H1 (cell line): ENCODE data around the gene ZNF318. TPM values are rescaled to one million over a fixed set of nuclear protein-coding genes. Genes with fewer than 3 reads are reported as not detected.

Experiments used
- CTCF ChIA-PET: fragments of 300-600 bp; sonication (Branson Sonifier 250); formaldehyde crosslinking; loops from one replicate; lab custom pipeline; 2021; ENCODE audit not compliant: partially characterized antibody; lab: Charles Lee
- POLR2A ChIA-PET: fragments of 300-600 bp; sonication (Branson Sonifier 250); formaldehyde crosslinking; loops from one replicate; lab custom pipeline; 2021; ENCODE audit warnings: inconsistent platforms; ENCODE audit not compliant: partially characterized antibody; lab: Charles Lee
- DNase-seq, 2 experiments: peaks; one replicate each; pipeline versions ENCODE4 v3.0.0 to v3.0.0-alpha.2; 2010 to 2022; ENCODE audit warnings: low spot score in 2 of 2, low read depth in 1 of 2, mixed read lengths in 1 of 2
- FAIRE-seq: peaks from 2 replicates; lab custom pipeline; 2011; peaks lifted over from hg19 to GRCh38; lab: Jason Lieb, UNC
- H2AFZ ChIP-seq: 2 replicates; pipeline ENCODE4 v1.8.1; 2012; ENCODE audit warnings: low read length, inconsistent platforms
- H2AK5ac ChIP-seq: 2 replicates; pipeline ENCODE4 v1.6.1; 2013; ENCODE audit warnings: low read depth, low read length
- H2BK120ac ChIP-seq: replicated peaks from 2 replicates; pipeline ENCODE3; 2013; ENCODE audit warnings: low read depth, low read length, inconsistent platforms
- H2BK12ac ChIP-seq: 2 replicates; pipeline ENCODE4 v1.6.1; 2013; ENCODE audit warnings: low read depth, low read length
- H2BK15ac ChIP-seq: 2 replicates; pipeline ENCODE4 v1.6.1; 2013; ENCODE audit warnings: low read length
- H2BK20ac ChIP-seq: 2 replicates; pipeline ENCODE4 v1.6.1; 2013; ENCODE audit warnings: low read length
- H2BK5ac ChIP-seq: 2 replicates; pipeline ENCODE4 v1.6.1; 2013; ENCODE audit warnings: low read depth, low read length
- H3K14ac ChIP-seq: 2 replicates; pipeline ENCODE4 v1.6.1; 2013; ENCODE audit warnings: inconsistent platforms; ENCODE audit not compliant: insufficient read length
- H3K18ac ChIP-seq: 2 replicates; pipeline ENCODE4 v1.6.1; 2013; ENCODE audit warnings: low read length; ENCODE audit errors: extremely low read depth
- H3K23ac ChIP-seq: 2 replicates; pipeline ENCODE4 v1.6.1; 2013; ENCODE audit warnings: inconsistent platforms; ENCODE audit not compliant: insufficient read length
- H3K23me2 ChIP-seq: 2 replicates; pipeline ENCODE4 v1.6.1; 2013; ENCODE audit warnings: low read depth, low read length
- H3K27ac ChIP-seq: 2 replicates; pipeline ENCODE4 v1.6.1; 2011; ENCODE audit warnings: low read depth, low read length, inconsistent platforms
- H3K27me3 ChIP-seq, 4 experiments: replicated peaks in 1 of 4; 1 replicate in 1 of 4; 2 replicates in 3 of 4; pipeline versions ENCODE4 v1.6.1 to v1.8.1; 2011 to 2013; ENCODE audit warnings: low read length in 3 of 4, mild to moderate bottlenecking in 3 of 4, inconsistent platforms in 2 of 4, mixed read lengths in 2 of 4, moderate library complexity in 1 of 4; ENCODE audit not compliant: control insufficient read depth in 3 of 4, insufficient read depth in 3 of 4; ENCODE audit errors: extremely low read depth in 1 of 4
- H3K36me3 ChIP-seq, 4 experiments: 2 replicates each; pipeline versions ENCODE4 v1.6.1 to v1.8.1; 2011 to 2013; ENCODE audit warnings: mild to moderate bottlenecking in 4 of 4, low read length in 3 of 4, moderate library complexity in 2 of 4, control low read depth in 1 of 4, inconsistent platforms in 1 of 4; ENCODE audit not compliant: insufficient read depth in 4 of 4, control insufficient read depth in 2 of 4
- H3K4ac ChIP-seq: replicated peaks from 2 replicates; pipeline ENCODE3; 2013; ENCODE audit warnings: low read length, low read depth, mixed read lengths, inconsistent platforms; ENCODE audit not compliant: insufficient read length
- H3K4me1 ChIP-seq, 4 experiments: replicated peaks in 1 of 4; 1 replicate in 1 of 4; 2 replicates in 3 of 4; pipeline versions ENCODE4 v1.6.1 to v1.8.1; 2011 to 2013; ENCODE audit warnings: low read length in 3 of 4, inconsistent platforms in 2 of 4, mixed read lengths in 1 of 4; ENCODE audit not compliant: insufficient read depth in 4 of 4, control insufficient read depth in 3 of 4
- H3K4me2 ChIP-seq, 2 experiments: 2 replicates each; pipeline versions ENCODE4 v1.6.1 to v1.8.1; 2011 to 2013; ENCODE audit warnings: low read depth in 2 of 2, low read length in 2 of 2, control low read depth in 1 of 2, inconsistent platforms in 1 of 2, mild to moderate bottlenecking in 1 of 2; ENCODE audit not compliant: insufficient read depth in 1 of 2
- H3K4me3 ChIP-seq, 4 experiments: fragments of 200-600, 300-600 bp in 1 of 4; sonication (generic), shearing (Covaris generic), sonication (Bioruptor Twin) in 1 of 4; 2 replicates each; pipeline versions ENCODE4 v1.5.1 to v1.8.1; 2011 to 2016; ENCODE audit warnings: low read length in 4 of 4, low read depth in 3 of 4, control low read depth in 2 of 4, inconsistent platforms in 2 of 4, mild to moderate bottlenecking in 2 of 4, mixed read lengths in 1 of 4, moderate library complexity in 1 of 4; ENCODE audit not compliant: insufficient read depth in 2 of 4; ENCODE audit errors: extremely low read depth in 1 of 4
- H3K56ac ChIP-seq: replicated peaks from 2 replicates; pipeline ENCODE3; 2013; ENCODE audit warnings: low read depth, mild to moderate bottlenecking, mixed read lengths, low read length, inconsistent platforms; ENCODE audit not compliant: insufficient read length
- H3K79me1 ChIP-seq: 2 replicates; pipeline ENCODE4 v1.6.1; 2013; ENCODE audit warnings: low read depth, low read length, control low read depth
- H3K79me2 ChIP-seq, 2 experiments: 2 replicates each; pipeline versions ENCODE4 v1.6.1 to v1.8.1; 2012 to 2013; ENCODE audit warnings: low read length in 2 of 2, mild to moderate bottlenecking in 2 of 2, inconsistent platforms in 1 of 2; ENCODE audit not compliant: insufficient read depth in 2 of 2, control insufficient read depth in 1 of 2
- H3K9ac ChIP-seq, 4 experiments: replicated peaks in 1 of 4; 1 replicate in 1 of 4; 2 replicates in 3 of 4; pipeline versions ENCODE4 v1.6.1 to v1.8.1; 2011 to 2013; ENCODE audit warnings: low read depth in 3 of 4, low read length in 3 of 4, control low read depth in 2 of 4, mild to moderate bottlenecking in 2 of 4, moderate library complexity in 2 of 4, inconsistent platforms in 1 of 4; ENCODE audit errors: extremely low read depth in 1 of 4
- H3K9me3 ChIP-seq, 2 experiments: 2 replicates each; pipeline versions ENCODE4 v1.6.1 to v1.8.1; 2012 to 2013; ENCODE audit warnings: mild to moderate bottlenecking in 2 of 2, moderate library complexity in 2 of 2, control low read depth in 1 of 2, inconsistent platforms in 1 of 2, low read depth in 1 of 2, low read length in 1 of 2, mixed read lengths in 1 of 2; ENCODE audit not compliant: insufficient read depth in 2 of 2
- H4K20me1 ChIP-seq, 2 experiments: replicated peaks in 1 of 2; 2 replicates each; pipeline versions ENCODE3 to v1.8.1; 2011 to 2013; ENCODE audit warnings: inconsistent platforms in 2 of 2, low read length in 2 of 2, mild to moderate bottlenecking in 1 of 2; ENCODE audit not compliant: insufficient read depth in 2 of 2, control insufficient read depth in 1 of 2
- H4K5ac ChIP-seq: 2 replicates; pipeline ENCODE4 v1.6.1; 2013; ENCODE audit warnings: low read length, low read depth, mixed read lengths, inconsistent platforms; ENCODE audit not compliant: insufficient read length
- H4K8ac ChIP-seq: 2 replicates; pipeline ENCODE4 v1.8.0; 2013; ENCODE audit warnings: mild to moderate bottlenecking, moderate library complexity, low read length, inconsistent platforms; ENCODE audit not compliant: insufficient read depth; ENCODE audit errors: extremely low read depth
- H4K91ac ChIP-seq: replicated peaks from 2 replicates; pipeline ENCODE3; 2013; ENCODE audit warnings: low read length, mixed read lengths, inconsistent platforms; ENCODE audit not compliant: insufficient read length
- WGBS, 2 experiments: shearing (Covaris generic) in 1 of 2; methylation state at CpG; one replicate each; pipeline versions ENCODE4 v1.1.6 to v1.1.7; 2013 to 2015; ENCODE audit warnings: low lambda C conversion rate in 2 of 2, mixed read lengths in 2 of 2, inconsistent platforms in 1 of 2, low coverage in 1 of 2, missing lambda C conversion rate in 1 of 2; ENCODE audit not compliant: insufficient replicate concordance in 2 of 2, insufficient coverage in 1 of 2, insufficient read length in 1 of 2; ENCODE audit errors: extremely low coverage in 1 of 2, missing lambda C conversion rate in 1 of 2; 5-methylcytosine and 5-hydroxymethylcytosine counted together
- polyA plus RNA-seq, 7 experiments: library from polyadenylated mRNA; depleted of rRNA in 3 of 7; stranded (reverse) in 5 of 7; unstranded in 2 of 7; fragments of >200 nt in 5 of 7; fragments of 200-250 nt in 2 of 7; gene quantifications; 1 replicate in 5 of 7; 2 replicates in 1 of 7; 4 replicates in 1 of 7; pipeline versions ENCODE4 v1.2.1 to v1.2.3, GENCODE V29; 2011 to 2013; ENCODE audit warnings: missing spikeins in 2 of 7, mixed read lengths in 2 of 7
- total RNA-seq: library from RNA; stranded (reverse); fragmentation: NEBNext Ultra II Directional; extraction: Animal tissue kit (Norgen Biotek cat#: 25700); gene quantifications from 2 replicates; pipeline ENCODE4 v1.2.1, GENCODE V29; 2021
- TF ChIP-seq, protein P1 (sequence below): IDR thresholded peaks from 2 replicates; pipeline ENCODE4 v1.6.1; 2012; ENCODE audit warnings: inconsistent platforms

The ZNF318 gene
- total and polyA plus RNA-seq, 2 of the 8 experiments (the other 6 are each of a cell fraction or from before 2014, with no cell fraction given), result 10.2 to 22.1 TPM

DNA sequence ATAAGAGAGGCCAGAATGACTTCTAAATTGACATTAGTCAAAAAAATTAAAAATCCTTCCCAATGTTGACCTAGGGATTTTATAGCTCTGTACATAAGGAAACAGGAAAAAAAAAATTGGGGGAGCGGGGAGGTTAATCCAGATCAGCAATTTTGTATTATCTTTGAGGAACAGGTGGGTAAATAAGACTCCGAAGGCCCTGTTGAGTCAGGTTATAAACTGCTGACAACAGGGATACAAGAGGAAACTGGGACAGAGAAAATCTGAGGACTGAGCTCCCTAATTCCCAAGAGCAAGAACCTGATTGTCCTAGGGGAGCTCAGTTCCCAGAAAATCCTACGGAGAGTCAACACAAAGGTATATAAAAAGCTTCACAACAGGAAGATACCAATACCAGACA lies 34.0 kb downstream of the ZNF318 start:
- H2BK12ac ChIP-seq, result no peak overlapping the region
- FAIRE-seq (no peak), DNase-seq (no peak)
- no peak overlapping the region for H3K4me2 ChIP-seq
- H3K4me1 ChIP-seq, result no peaks in the 10 kb centered on the region; a peak in 1 of 7 replicates
- no peak overlapping the region for H3K4me3 ChIP-seq
- H4K20me1 ChIP-seq, result no peaks in the 10 kb centered on the region
- POLR2A ChIA-PET, result interaction anchor here (0.6 to 0.9 kb wide), 2 partner anchors 22 to 295 kb away, joined by 3 read pairs; no protein-coding TSS in a partner anchor
- no peak overlapping the region for H2BK15ac ChIP-seq
- TF ChIP-seq, protein P1, sequence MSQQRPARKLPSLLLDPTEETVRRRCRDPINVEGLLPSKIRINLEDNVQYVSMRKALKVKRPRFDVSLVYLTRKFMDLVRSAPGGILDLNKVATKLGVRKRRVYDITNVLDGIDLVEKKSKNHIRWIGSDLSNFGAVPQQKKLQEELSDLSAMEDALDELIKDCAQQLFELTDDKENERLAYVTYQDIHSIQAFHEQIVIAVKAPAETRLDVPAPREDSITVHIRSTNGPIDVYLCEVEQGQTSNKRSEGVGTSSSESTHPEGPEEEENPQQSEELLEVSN, result no peak
- WGBS, 2 experiments, result 92% methylated on average over 3 of the region's 3 CpGs; no CpG with 5 or more reads in 1 of the 2 experiments
- no peak overlapping the region for H3K4ac ChIP-seq
- H2BK5ac ChIP-seq, result no peak overlapping the region
- no peaks in the 10 kb centered on the region for H3K79me1 ChIP-seq
- CTCF ChIA-PET, result interaction anchor here (0.7 to 5.4 kb wide), 27 partner anchors 8 to 182 kb away, joined by 3 to 78 read pairs (median 5); partner anchors contain the start of gene CRIP3
- H3K56ac ChIP-seq, result no peak overlapping the region
- no peaks in the 10 kb centered on the region for H3K27me3 ChIP-seq
- H4K91ac ChIP-seq, result no peak overlapping the region
- H3K79me2 ChIP-seq, result no peaks in the 10 kb centered on the region
- H3K14ac ChIP-seq, result no peak overlapping the region
- no peak overlapping the region for H3K27ac ChIP-seq
- no peak overlapping the region for H3K18ac ChIP-seq
- H2BK120ac ChIP-seq, result no peak overlapping the region
- no peak overlapping the region for H3K23ac ChIP-seq
- no peak overlapping the region for H3K9ac ChIP-seq
- H2AK5ac ChIP-seq, result no peak overlapping the region
- H3K23me2 ChIP-seq, result no peaks in the 10 kb centered on the region
- H4K8ac ChIP-seq, result no peak overlapping the region
- H2AFZ ChIP-seq, result no peak overlapping the region
- H3K9me3 ChIP-seq, result peaks cover 0 to 6% of the 10 kb centered on the region in 2 experiments; a peak in 1 of 4 replicates
- H2BK20ac ChIP-seq, result no peak overlapping the region
- no peak overlapping the region for H4K5ac ChIP-seq
- peaks cover 2 to 17% (median 10%) of the 10 kb centered on the region in 4 experiments; a peak in 6 of 8 replicates for H3K36me3 ChIP-seq
